HepG2 (cell line): ENCODE data around the gene ALG14. TPM values are rescaled to one million over a fixed set of nuclear protein-coding genes. Genes with fewer than 3 reads are reported as not detected.

Experiments
- ATAC-seq: fragments of 200-7000 bp; cut with Tn5 transposase; 3 replicates; pipeline ENCODE4 v1.9.1; 2020; ENCODE audit warnings: mild to moderate bottlenecking, moderate library complexity
- BruUV-seq: library from RNA; stranded (reverse); fragments of 400-500 nt; replicated peaks from 2 replicates; lab custom pipeline; 2021; lab: Mats Ljungman, UMichigan
- CTCF ChIA-PET: fragments of 300-600 bp; formaldehyde crosslinking; extraction: SDS; loops from one replicate; lab custom pipeline; 2021; ENCODE audit warnings: low total read pairs, inconsistent platforms, low intra/inter-chr PET ratio; lab: Yijun Ruan, JAX
- POLR2A ChIA-PET: fragments of 350-600 bp; sonication (Branson Sonifier 250); formaldehyde crosslinking; loops from one replicate; lab custom pipeline; 2020; ENCODE audit warnings: antibody characterized with exemption, inconsistent platforms; lab: Yijun Ruan, JAX
- DNase-seq: peaks from one replicate; pipeline ENCODE4 v3.0.0-alpha.2; 2015; ENCODE audit warnings: low spot score
- FAIRE-seq: peaks from 3 replicates; lab custom pipeline; 2011; peaks lifted over from hg19 to GRCh38; lab: Jason Lieb, UNC
- H2AFZ ChIP-seq: one replicate; pipeline ENCODE4 v1.6.1; 2011; ENCODE audit warnings: low read length, inconsistent platforms
- H3K27ac ChIP-seq: fragments of 300-600 bp; 3 replicates; pipeline ENCODE4 v1.8.0; 2011; ENCODE audit warnings: mixed run types, mild to moderate bottlenecking, mixed read lengths, low read length, inconsistent platforms; ENCODE audit not compliant: insufficient read depth; ENCODE audit errors: extremely low read length
- H3K27me3 ChIP-seq, 2 experiments: fragments of 200-600 bp in 1 of 2; 2 replicates in 1 of 2; 3 replicates in 1 of 2; pipeline versions ENCODE4 v1.6.0 to v1.8.0; 2011; ENCODE audit warnings: low read length in 2 of 2, mild to moderate bottlenecking in 2 of 2, moderate library complexity in 2 of 2, inconsistent platforms in 1 of 2; ENCODE audit not compliant: insufficient read depth in 2 of 2, control insufficient read depth in 1 of 2
- H3K36me3 ChIP-seq, 2 experiments: fragments of 200-600 bp in 1 of 2; replicated peaks in 1 of 2; 2 replicates in 1 of 2; 3 replicates in 1 of 2; pipeline versions ENCODE4 v1.5.1 to v1.8.0; 2011; ENCODE audit warnings: low read length in 2 of 2, inconsistent platforms in 1 of 2; ENCODE audit not compliant: insufficient read depth in 2 of 2, control insufficient read depth in 1 of 2
- H3K4me1 ChIP-seq: 2 replicates; pipeline ENCODE4 v1.5.1; 2012; ENCODE audit warnings: low read length, inconsistent platforms; ENCODE audit not compliant: insufficient read depth
- H3K4me2 ChIP-seq: 2 replicates; pipeline ENCODE4 v1.6.0; 2011; ENCODE audit warnings: low read depth, low read length, inconsistent platforms
- H3K4me3 ChIP-seq, 3 experiments: fragments of 200-600 bp in 1 of 3; sonication (generic), shearing (Covaris generic) in 1 of 3; replicated peaks in 1 of 3; 2 replicates each; pipeline ENCODE4 v1.5.1; 2011 to 2016; ENCODE audit warnings: low read length in 3 of 3, inconsistent platforms in 2 of 3, low read depth in 2 of 3, mild to moderate bottlenecking in 2 of 3, control low read depth in 1 of 3, mixed read lengths in 1 of 3; ENCODE audit not compliant: insufficient read depth in 1 of 3
- H3K79me2 ChIP-seq: one replicate; pipeline ENCODE4 v1.6.1; 2011; ENCODE audit warnings: low read length, inconsistent platforms; ENCODE audit not compliant: insufficient read depth
- H3K9ac ChIP-seq: 2 replicates; pipeline ENCODE4 v1.6.0; 2011; ENCODE audit warnings: mild to moderate bottlenecking, low read depth, low read length, inconsistent platforms; ENCODE audit not compliant: insufficient read depth
- H3K9me3 ChIP-seq: 2 replicates; pipeline ENCODE4 v1.5.1; 2012; ENCODE audit warnings: mild to moderate bottlenecking, low read length
- H4K20me1 ChIP-seq: 2 replicates; pipeline ENCODE4 v1.6.0; 2011; ENCODE audit warnings: inconsistent platforms, mild to moderate bottlenecking, low read length, moderate library complexity; ENCODE audit not compliant: insufficient read depth
- FOXC1 ChIP-seq: sonication (generic); formaldehyde crosslinking; IDR thresholded peaks from 2 replicates; pipeline ENCODE4 v1.8.0; 2022; ENCODE audit warnings: mild to moderate bottlenecking, missing genetic modification reagents, borderline replicate concordance
- GZF1 ChIP-seq: sonication (generic); formaldehyde crosslinking; IDR thresholded peaks from 2 replicates; pipeline ENCODE4 v1.5.1; 2020; ENCODE audit warnings: mild to moderate bottlenecking, missing genetic modification reagents
- SAP130 ChIP-seq: IDR thresholded peaks from 2 replicates; pipeline ENCODE4 v1.6.1; 2016; ENCODE audit warnings: low read depth
- SATB2 ChIP-seq: sonication (generic); formaldehyde crosslinking; IDR thresholded peaks from 2 replicates; pipeline ENCODE4 v1.5.0; 2020; ENCODE audit warnings: missing genetic modification reagents
- SP140L ChIP-seq: sonication (generic); formaldehyde crosslinking; IDR thresholded peaks from 2 replicates; pipeline ENCODE4 v1.4.0; 2020; ENCODE audit warnings: missing genetic modification reagents, borderline replicate concordance
- ZNF232 ChIP-seq: sonication (generic); formaldehyde crosslinking; IDR thresholded peaks from 2 replicates; pipeline ENCODE4 v1.4.0; 2020; ENCODE audit warnings: missing genetic modification reagents, borderline replicate concordance
- ZNF556 ChIP-seq: sonication (generic); formaldehyde crosslinking; IDR thresholded peaks from 2 replicates; pipeline ENCODE4 v1.4.0; 2020; ENCODE audit warnings: mild to moderate bottlenecking, missing genetic modification reagents, borderline replicate concordance
- WGBS: methylation state at CpG from one replicate; pipeline ENCODE4 v1.1.6; 2017; ENCODE audit warnings: low lambda C conversion rate; 5-methylcytosine and 5-hydroxymethylcytosine counted together
- in situ Hi-C: cut with HindIII; loops from 2 replicates; pipeline ENCODE4 v1.10.0; 2017; ENCODE audit warnings: low pct_unique_long_range_greater_than_20kb; ENCODE audit not compliant: extremely low pct_ligation_motif_present
- intact Hi-C: fragments of 100-400 bp; cut with micrococcal nuclease; formaldehyde crosslinking; loops from one replicate; pipeline ENCODE4 v1.10.0; 2022; ENCODE audit not compliant: unreplicated experiment
- polyA plus RNA-seq, 8 experiments: library from polyadenylated mRNA; depleted of rRNA in 3 of 8; stranded (reverse) in 7 of 8; unstranded in 1 of 8; fragments of >200 nt; fragmentation: Illumina TruSeq in 4 of 8; extraction: Trizol in 4 of 8; gene quantifications; 2 replicates each; pipeline versions ENCODE4 v1.2.1 to v1.2.3, GENCODE V29; 2011 to 2016; ENCODE audit warnings: low read depth in 4 of 8, missing spikeins in 1 of 8, mixed read lengths in 1 of 8; ENCODE audit not compliant: insufficient read depth in 1 of 8
- total RNA-seq, 5 experiments: library from RNA; depleted of rRNA; stranded (reverse); fragments of >200 nt; fragmentation: Illumina TruSeq; extraction: Trizol; gene quantifications; 2 replicates each; pipeline ENCODE4 v1.2.3, GENCODE V29; 2016; ENCODE audit warnings: low read depth in 1 of 5
- TF ChIP-seq, protein P1 (sequence below): sonication (generic); formaldehyde crosslinking; IDR thresholded peaks from 2 replicates; pipeline ENCODE4 v1.8.0; 2022; ENCODE audit warnings: mild to moderate bottlenecking, missing genetic modification reagents
- TF ChIP-seq, protein P2 (sequence below): sonication (generic); formaldehyde crosslinking; IDR thresholded peaks from 2 replicates; pipeline ENCODE4 v1.4.0; 2020; ENCODE audit warnings: missing genetic modification reagents
- TF ChIP-seq, protein P3 (sequence below): sonication (generic); formaldehyde crosslinking; IDR thresholded peaks from 2 replicates; pipeline ENCODE4 v1.5.1; 2020; ENCODE audit warnings: missing genetic modification reagents, mild to moderate bottlenecking, borderline replicate concordance
- TF ChIP-seq, protein P4 (sequence below): sonication (generic); formaldehyde crosslinking; IDR thresholded peaks from 2 replicates; pipeline ENCODE4 v1.4.0; 2020; ENCODE audit warnings: mild to moderate bottlenecking, missing genetic modification reagents
- TF ChIP-seq, protein P5 (sequence below): sonication (generic); formaldehyde crosslinking; IDR thresholded peaks from 2 replicates; pipeline ENCODE4 v1.4.0; 2020; ENCODE audit warnings: missing genetic modification reagents, mild to moderate bottlenecking, borderline replicate concordance
- TF ChIP-seq, protein P6 (sequence below): sonication (generic); formaldehyde crosslinking; IDR thresholded peaks from 2 replicates; pipeline ENCODE4 v1.5.1; 2020; ENCODE audit warnings: mild to moderate bottlenecking, missing genetic modification reagents, borderline replicate concordance

ALG14 gene
- total and polyA plus RNA-seq, 2 of the 13 experiments (the other 11 are each of a cell fraction or from before 2014, with no cell fraction given), result 4.5 to 12.7 TPM

DNA sequence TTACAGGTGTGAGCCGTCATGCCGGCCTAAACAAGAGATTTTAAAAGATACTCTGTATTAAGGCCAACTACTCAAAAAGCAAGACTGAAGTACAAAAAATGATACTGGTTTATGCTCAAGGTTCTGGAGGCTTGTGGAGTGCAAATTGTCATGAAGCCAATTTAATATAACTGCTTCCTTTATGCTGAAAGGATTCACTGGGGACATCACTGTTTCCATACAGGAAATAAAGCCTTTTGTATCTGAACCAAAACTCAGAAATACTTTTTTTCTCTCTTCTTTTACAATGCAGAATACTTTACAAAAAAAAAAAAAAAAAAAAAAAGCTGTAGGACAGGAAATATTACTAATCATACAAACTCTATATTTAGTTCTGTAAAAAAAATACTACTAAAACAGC, 90.4 kb downstream of the ALG14 start:
- Histone ChIP-seq H2AFZ (no peak overlapping the region), H3K4me1 (peaks cover 55% of the 10 kb centered on the region), H3K36me3 (peaks cover 0 to 1% of the 10 kb centered on the region in 2 experiments; a peak in 3 of 5 replicates), H3K9me3 (no peaks in the 10 kb centered on the region), H3K79me2 (no peaks in the 10 kb centered on the region), H3K27me3 (no peaks in the 10 kb centered on the region), H4K20me1 (no peaks in the 10 kb centered on the region), H3K27ac (no peak overlapping the region), H3K4me3 (no peak overlapping the region), H3K4me2 (no peak overlapping the region), H3K9ac (no peak overlapping the region)
- BruUV-seq, result no TSS peak
- intact Hi-C loops (no loop called here), in situ Hi-C loops (no loop called here)
- 100% methylated on average over 2 of the region's 2 CpGs for WGBS
- FAIRE-seq, result no peak
- POLR2A ChIA-PET, result no interaction called here
- CTCF ChIA-PET, result no interaction called here
- ATAC-seq, result no peak
- DNase-seq, result no peak
- TF ChIP-seq, protein P1, sequence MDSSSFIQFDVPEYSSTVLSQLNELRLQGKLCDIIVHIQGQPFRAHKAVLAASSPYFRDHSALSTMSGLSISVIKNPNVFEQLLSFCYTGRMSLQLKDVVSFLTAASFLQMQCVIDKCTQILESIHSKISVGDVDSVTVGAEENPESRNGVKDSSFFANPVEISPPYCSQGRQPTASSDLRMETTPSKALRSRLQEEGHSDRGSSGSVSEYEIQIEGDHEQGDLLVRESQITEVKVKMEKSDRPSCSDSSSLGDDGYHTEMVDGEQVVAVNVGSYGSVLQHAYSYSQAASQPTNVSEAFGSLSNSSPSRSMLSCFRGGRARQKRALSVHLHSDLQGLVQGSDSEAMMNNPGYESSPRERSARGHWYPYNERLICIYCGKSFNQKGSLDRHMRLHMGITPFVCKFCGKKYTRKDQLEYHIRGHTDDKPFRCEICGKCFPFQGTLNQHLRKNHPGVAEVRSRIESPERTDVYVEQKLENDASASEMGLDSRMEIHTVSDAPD (CRISPR knock-in tag), result no peak
- no peak for TF ChIP-seq FOXC1 (CRISPR knock-in tag)
- TF ChIP-seq ZNF232, result no peak
- TF ChIP-seq, protein P2, sequence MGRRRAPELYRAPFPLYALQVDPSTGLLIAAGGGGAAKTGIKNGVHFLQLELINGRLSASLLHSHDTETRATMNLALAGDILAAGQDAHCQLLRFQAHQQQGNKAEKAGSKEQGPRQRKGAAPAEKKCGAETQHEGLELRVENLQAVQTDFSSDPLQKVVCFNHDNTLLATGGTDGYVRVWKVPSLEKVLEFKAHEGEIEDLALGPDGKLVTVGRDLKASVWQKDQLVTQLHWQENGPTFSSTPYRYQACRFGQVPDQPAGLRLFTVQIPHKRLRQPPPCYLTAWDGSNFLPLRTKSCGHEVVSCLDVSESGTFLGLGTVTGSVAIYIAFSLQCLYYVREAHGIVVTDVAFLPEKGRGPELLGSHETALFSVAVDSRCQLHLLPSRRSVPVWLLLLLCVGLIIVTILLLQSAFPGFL (CRISPR knock-in tag), result no peak
- TF ChIP-seq, protein P3, sequence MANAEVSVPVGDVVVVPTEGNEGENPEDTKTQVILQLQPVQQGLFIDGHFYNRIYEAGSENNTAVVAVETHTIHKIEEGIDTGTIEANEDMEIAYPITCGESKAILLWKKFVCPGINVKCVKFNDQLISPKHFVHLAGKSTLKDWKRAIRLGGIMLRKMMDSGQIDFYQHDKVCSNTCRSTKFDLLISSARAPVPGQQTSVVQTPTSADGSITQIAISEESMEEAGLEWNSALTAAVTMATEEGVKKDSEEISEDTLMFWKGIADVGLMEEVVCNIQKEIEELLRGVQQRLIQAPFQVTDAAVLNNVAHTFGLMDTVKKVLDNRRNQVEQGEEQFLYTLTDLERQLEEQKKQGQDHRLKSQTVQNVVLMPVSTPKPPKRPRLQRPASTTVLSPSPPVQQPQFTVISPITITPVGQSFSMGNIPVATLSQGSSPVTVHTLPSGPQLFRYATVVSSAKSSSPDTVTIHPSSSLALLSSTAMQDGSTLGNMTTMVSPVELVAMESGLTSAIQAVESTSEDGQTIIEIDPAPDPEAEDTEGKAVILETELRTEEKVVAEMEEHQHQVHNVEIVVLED, result no peak
- TF ChIP-seq, protein P4, sequence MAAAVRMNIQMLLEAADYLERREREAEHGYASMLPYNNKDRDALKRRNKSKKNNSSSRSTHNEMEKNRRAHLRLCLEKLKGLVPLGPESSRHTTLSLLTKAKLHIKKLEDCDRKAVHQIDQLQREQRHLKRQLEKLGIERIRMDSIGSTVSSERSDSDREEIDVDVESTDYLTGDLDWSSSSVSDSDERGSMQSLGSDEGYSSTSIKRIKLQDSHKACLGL (CRISPR knock-in tag), result no peak
- TF ChIP-seq SATB2 (CRISPR knock-in tag), result no peak
- TF ChIP-seq, protein P5, sequence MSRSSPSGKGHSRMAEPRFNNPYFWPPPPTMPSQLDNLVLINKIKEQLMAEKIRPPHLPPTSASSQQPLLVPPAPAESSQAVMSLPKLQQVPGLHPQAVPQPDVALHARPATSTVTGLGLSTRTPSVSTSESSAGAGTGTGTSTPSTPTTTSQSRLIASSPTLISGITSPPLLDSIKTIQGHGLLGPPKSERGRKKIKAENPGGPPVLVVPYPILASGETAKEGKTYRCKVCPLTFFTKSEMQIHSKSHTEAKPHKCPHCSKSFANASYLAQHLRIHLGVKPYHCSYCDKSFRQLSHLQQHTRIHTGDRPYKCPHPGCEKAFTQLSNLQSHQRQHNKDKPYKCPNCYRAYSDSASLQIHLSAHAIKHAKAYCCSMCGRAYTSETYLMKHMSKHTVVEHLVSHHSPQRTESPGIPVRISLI, result no peak
- TF ChIP-seq ZNF556 (CRISPR knock-in tag), result no peak
- TF ChIP-seq, protein P6, sequence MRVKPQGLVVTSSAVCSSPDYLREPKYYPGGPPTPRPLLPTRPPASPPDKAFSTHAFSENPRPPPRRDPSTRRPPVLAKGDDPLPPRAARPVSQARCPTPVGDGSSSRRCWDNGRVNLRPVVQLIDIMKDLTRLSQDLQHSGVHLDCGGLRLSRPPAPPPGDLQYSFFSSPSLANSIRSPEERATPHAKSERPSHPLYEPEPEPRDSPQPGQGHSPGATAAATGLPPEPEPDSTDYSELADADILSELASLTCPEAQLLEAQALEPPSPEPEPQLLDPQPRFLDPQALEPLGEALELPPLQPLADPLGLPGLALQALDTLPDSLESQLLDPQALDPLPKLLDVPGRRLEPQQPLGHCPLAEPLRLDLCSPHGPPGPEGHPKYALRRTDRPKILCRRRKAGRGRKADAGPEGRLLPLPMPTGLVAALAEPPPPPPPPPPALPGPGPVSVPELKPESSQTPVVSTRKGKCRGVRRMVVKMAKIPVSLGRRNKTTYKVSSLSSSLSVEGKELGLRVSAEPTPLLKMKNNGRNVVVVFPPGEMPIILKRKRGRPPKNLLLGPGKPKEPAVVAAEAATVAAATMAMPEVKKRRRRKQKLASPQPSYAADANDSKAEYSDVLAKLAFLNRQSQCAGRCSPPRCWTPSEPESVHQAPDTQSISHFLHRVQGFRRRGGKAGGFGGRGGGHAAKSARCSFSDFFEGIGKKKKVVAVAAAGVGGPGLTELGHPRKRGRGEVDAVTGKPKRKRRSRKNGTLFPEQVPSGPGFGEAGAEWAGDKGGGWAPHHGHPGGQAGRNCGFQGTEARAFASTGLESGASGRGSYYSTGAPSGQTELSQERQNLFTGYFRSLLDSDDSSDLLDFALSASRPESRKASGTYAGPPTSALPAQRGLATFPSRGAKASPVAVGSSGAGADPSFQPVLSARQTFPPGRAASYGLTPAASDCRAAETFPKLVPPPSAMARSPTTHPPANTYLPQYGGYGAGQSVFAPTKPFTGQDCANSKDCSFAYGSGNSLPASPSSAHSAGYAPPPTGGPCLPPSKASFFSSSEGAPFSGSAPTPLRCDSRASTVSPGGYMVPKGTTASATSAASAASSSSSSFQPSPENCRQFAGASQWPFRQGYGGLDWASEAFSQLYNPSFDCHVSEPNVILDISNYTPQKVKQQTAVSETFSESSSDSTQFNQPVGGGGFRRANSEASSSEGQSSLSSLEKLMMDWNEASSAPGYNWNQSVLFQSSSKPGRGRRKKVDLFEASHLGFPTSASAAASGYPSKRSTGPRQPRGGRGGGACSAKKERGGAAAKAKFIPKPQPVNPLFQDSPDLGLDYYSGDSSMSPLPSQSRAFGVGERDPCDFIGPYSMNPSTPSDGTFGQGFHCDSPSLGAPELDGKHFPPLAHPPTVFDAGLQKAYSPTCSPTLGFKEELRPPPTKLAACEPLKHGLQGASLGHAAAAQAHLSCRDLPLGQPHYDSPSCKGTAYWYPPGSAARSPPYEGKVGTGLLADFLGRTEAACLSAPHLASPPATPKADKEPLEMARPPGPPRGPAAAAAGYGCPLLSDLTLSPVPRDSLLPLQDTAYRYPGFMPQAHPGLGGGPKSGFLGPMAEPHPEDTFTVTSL, result no peak
- TF ChIP-seq SP140L (CRISPR knock-in tag), result no peak
- TF ChIP-seq GZF1 (CRISPR knock-in tag), result no peak
- TF ChIP-seq SAP130 (CRISPR knock-in tag), result no peak
